ENCODE data around the gene IKZF3. TPM values are rescaled to one million over a fixed set of nuclear protein-coding genes. Genes with fewer than 3 reads are reported as not detected.

The IKZF3 gene
- total RNA-seq, 6 experiments from 2014 or later = 0.22 to 1.9 (median 0.92) TPM

- WGBS (ENCODE audit: insufficient coverage, low coverage, low lambda C conversion rate, missing lambda C conversion rate) = 65% methylated on average over 5 of the region's 5 CpGs
- intact Hi-C loops (cut with DNase I) = loop anchor here in 1 of 2 donors (10.0 kb wide), 1 partner anchor 62 kb away; no protein-coding TSS in a partner anchor
- H3K36me3 ChIP-seq = no peaks in the 10 kb centered on the region
- H3K4me1 ChIP-seq = no peaks in the 10 kb centered on the region
- H3K9me3 ChIP-seq = no peaks in the 10 kb centered on the region
- TF ChIP-seq POLR2A (IDR thresholded peaks at IDR 0.05) (no peak), CTCF (IDR thresholded peaks at IDR 0.05) (no peak)
- ATAC-seq (no peak), DNase-seq (no peak)
- H3K27me3 ChIP-seq = no peaks in the 10 kb centered on the region
- no peak overlapping the region for H3K4me3 ChIP-seq
- H3K27ac ChIP-seq = no peak overlapping the region
Measured at GRCh38 chr17:39763051-39763820, 100.9 kb downstream of the IKZF3 start.

- Histone ChIP-seq H3K27me3 (no peaks in the 10 kb centered on the region), H3K4me1 (no peaks in the 10 kb centered on the region), H3K9me3 (no peaks in the 10 kb centered on the region), H3K27ac (no peak overlapping the region), H3K4me3 (no peak overlapping the region), H3K36me3 (no peaks in the 10 kb centered on the region)
- TF ChIP-seq POLR2A (IDR thresholded peaks at IDR 0.05) (no peak), CTCF (IDR thresholded peaks at IDR 0.05) (no peak)
- intact Hi-C loops (cut with DNase I) = loop anchor here in 1 of 2 donors (10.0 kb wide), 1 partner anchor 63 kb away; no protein-coding TSS in a partner anchor
- ATAC-seq (no peak), DNase-seq (no peak)
- WGBS (ENCODE audit: insufficient coverage, low coverage, low lambda C conversion rate, missing lambda C conversion rate) = 83% methylated on average over 5 of the region's 10 CpGs
Measured at GRCh38 chr17:39761861-39762496, 102.1 kb downstream of the IKZF3 start.

- Histone ChIP-seq H3K9me3 (no peaks in the 10 kb centered on the region), H3K4me3 (no peak overlapping the region), H3K36me3 (no peaks in the 10 kb centered on the region), H3K27ac (no peak overlapping the region), H3K27me3 (no peaks in the 10 kb centered on the region), H3K4me1 (peaks cover 0 to 7% (median 2%) of the 10 kb centered on the region in 4 donors)
- 73% methylated on average over 5 of the region's 5 CpGs for WGBS (ENCODE audit: insufficient coverage, low coverage, low lambda C conversion rate, missing lambda C conversion rate)
- DNase-seq (no peak), ATAC-seq (no peak)
- TF ChIP-seq CTCF (IDR thresholded peaks at IDR 0.05) (no peak), POLR2A (IDR thresholded peaks at IDR 0.05) (no peak)
- intact Hi-C loops (cut with DNase I) = loop anchor here in 1 of 2 donors (10.0 kb wide), 1 partner anchor 216 kb away; no protein-coding TSS in a partner anchor
Measured at GRCh38 chr17:39759204-39759603, 104.9 kb downstream of the IKZF3 start.

GRCh38 chr17:39757931-39758873 lies 105.9 kb downstream of the IKZF3 start:
- Histone ChIP-seq H3K27me3 (no peaks in the 10 kb centered on the region), H3K9me3 (no peaks in the 10 kb centered on the region), H3K4me3 (no peak overlapping the region), H3K36me3 (no peaks in the 10 kb centered on the region), H3K4me1 (peaks cover 0 to 13% (median 2%) of the 10 kb centered on the region in 4 donors), H3K27ac (no peak overlapping the region)
- no peak for TF ChIP-seq POLR2A (IDR thresholded peaks at IDR 0.05)
- TF ChIP-seq CTCF (IDR thresholded peaks at IDR 0.05) = no peak
- intact Hi-C loops (cut with DNase I) = loop anchor here in 1 of 2 donors (10.0 kb wide), 1 partner anchor 217 kb away; no protein-coding TSS in a partner anchor
- whole genome bisulfite sequencing (ENCODE audit: insufficient coverage, low coverage, low lambda C conversion rate, missing lambda C conversion rate) = 60% methylated on average over 12 of the region's 12 CpGs
- ATAC-seq (no peak), DNase-seq (no peak)

All from right lobe of liver (tissue), 6 donors.